Measurements from ENCODE around the gene ZNF205. TPM values are rescaled to one million over a fixed set of nuclear protein-coding genes. Genes with fewer than 3 reads are reported as not detected.

The ZNF205 gene
- total and polyA plus RNA-seq, 10 of the 15 experiments (the other 5 are each of a cell fraction or from before 2014, with no cell fraction given), result 0.26 to 1.5 (median 0.78) TPM; not detected in 2

DNA sequence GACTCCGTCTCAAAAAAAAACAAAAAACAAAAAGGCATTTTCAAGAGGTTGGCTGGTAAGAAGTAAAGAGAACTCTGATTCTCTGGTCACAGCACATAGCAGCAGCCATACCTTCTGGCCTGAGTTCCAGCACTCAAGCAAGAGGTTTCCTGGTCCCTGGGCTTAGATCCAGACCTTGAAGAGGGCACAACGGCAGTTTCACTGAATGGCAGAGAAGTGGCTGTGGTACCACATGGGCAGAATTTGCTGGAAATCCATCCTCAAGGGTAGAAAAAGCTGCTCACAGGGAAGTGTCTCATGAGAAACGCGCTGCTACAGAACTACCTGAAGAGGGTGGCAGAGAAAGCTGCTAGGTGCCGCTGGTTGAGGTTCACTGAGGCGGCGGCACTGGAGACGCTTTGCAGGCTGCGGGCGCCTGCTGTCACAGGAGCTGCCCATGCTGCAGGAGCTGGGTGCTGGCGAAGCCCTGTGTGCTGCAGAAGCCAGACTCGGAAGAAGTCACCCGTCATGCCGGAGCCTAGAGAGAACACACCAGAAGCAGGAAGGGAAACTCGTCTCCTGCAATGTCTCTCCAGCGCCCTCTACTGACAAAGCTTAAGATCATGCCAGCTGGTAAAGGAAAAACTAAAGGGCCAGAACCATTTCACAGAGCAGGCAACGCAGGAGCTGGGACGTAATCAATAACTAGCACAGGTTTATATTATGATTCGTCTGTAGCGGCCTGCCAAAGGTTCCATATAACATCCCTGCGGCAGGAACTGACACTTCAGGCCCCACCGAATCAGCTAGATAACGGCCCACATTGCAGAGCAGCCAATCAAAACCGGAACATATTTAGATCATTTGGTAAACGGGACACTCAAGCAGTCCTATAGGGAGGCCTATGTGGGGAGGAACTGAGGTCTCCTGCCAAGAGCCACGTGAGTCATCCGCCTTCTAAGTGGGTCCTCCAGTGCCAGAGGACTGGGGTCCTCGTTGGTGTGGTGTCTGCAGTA lies 17.0 kb downstream of the ZNF205 start (continued):
- peak; percentile 28 for TF ChIP-seq SKIL (IDR thresholded peaks at IDR 0.05; ENCODE audit: low read depth, poor library complexity, severe bottlenecking)
- peak; percentile 46; the same call in 1 of the 2 replicates for TF ChIP-seq RELB (IDR thresholded peaks at IDR 0.05; ENCODE audit: low read depth)
- TF ChIP-seq SIX5 (IDR thresholded peaks at IDR 0.05; ENCODE audit: low read depth, low read length, severe bottlenecking), result no peak
- peak; percentile 61; the same call in 1 of the 2 replicates for TF ChIP-seq NBN (IDR thresholded peaks at IDR 0.05)
- no peak for TF ChIP-seq NFYA (IDR thresholded peaks at IDR 0.05; ENCODE audit: borderline replicate concordance, low read depth, low read length)
- peak; percentile 83 for TF ChIP-seq RAD21 (IDR thresholded peaks at IDR 0.05; ENCODE audit: insufficient read depth, low read depth, low read length)
- TF ChIP-seq ATF7 (IDR thresholded peaks at IDR 0.05; ENCODE audit: low read depth), result no peak
- TF ChIP-seq BCLAF1 (IDR thresholded peaks at IDR 0.05), result no peak
- TF ChIP-seq CHD1 (IDR thresholded peaks at IDR 0.05; ENCODE audit: low read depth, low read length), result no peak
- TF ChIP-seq KDM1A (IDR thresholded peaks at IDR 0.05; ENCODE audit: borderline replicate concordance), result no peak
- TF ChIP-seq STAT3 (IDR thresholded peaks at IDR 0.05; ENCODE audit: low read depth, low read length), result no peak
- TF ChIP-seq IKZF1 (conservative IDR thresholded peaks at IDR 0.05), result 0 out of 2 replicates have a peak, but pooled peaks have one; percentile 11
- TF ChIP-seq JUND (IDR thresholded peaks at IDR 0.05; ENCODE audit: low read depth, low read length), result no peak
- TF ChIP-seq ZZZ3 (IDR thresholded peaks at IDR 0.05; ENCODE audit: control insufficient read depth, insufficient read length, low read depth), result no peak
- TF ChIP-seq, protein P1, sequence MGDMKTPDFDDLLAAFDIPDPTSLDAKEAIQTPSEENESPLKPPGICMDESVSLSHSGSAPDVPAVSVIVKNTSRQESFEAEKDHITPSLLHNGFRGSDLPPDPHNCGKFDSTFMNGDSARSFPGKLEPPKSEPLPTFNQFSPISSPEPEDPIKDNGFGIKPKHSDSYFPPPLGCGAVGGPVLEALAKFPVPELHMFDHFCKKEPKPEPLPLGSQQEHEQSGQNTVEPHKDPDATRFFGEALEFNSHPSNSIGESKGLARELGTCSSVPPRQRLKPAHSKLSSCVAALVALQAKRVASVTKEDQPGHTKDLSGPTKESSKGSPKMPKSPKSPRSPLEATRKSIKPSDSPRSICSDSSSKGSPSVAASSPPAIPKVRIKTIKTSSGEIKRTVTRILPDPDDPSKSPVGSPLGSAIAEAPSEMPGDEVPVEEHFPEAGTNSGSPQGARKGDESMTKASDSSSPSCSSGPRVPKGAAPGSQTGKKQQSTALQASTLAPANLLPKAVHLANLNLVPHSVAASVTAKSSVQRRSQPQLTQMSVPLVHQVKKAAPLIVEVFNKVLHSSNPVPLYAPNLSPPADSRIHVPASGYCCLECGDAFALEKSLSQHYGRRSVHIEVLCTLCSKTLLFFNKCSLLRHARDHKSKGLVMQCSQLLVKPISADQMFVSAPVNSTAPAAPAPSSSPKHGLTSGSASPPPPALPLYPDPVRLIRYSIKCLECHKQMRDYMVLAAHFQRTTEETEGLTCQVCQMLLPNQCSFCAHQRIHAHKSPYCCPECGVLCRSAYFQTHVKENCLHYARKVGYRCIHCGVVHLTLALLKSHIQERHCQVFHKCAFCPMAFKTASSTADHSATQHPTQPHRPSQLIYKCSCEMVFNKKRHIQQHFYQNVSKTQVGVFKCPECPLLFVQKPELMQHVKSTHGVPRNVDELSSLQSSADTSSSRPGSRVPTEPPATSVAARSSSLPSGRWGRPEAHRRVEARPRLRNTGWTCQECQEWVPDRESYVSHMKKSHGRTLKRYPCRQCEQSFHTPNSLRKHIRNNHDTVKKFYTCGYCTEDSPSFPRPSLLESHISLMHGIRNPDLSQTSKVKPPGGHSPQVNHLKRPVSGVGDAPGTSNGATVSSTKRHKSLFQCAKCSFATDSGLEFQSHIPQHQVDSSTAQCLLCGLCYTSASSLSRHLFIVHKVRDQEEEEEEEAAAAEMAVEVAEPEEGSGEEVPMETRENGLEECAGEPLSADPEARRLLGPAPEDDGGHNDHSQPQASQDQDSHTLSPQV (IDR thresholded peaks at IDR 0.05), result no peak
- TF ChIP-seq CREB1 (IDR thresholded peaks at IDR 0.05; ENCODE audit: low read depth), result peak; percentile 50; the same call in 1 of the 2 replicates
- peak; percentile 82 for TF ChIP-seq SMC3 (IDR thresholded peaks at IDR 0.05; ENCODE audit: borderline replicate concordance, low read length)

Measured in GM12878 (cell line).